Stimulated activated CD4-positive, alpha-beta T cell treated with anti-CD3 and anti-CD28 coated beads, Interleukin-12 subunit alpha, Interleukin-12 subunit beta, amount 100 ng/mL, for 4 hours (primary cell): ENCODE data around the gene HCN3.
"Not testable (repeated sequence)": the region's sequence is repeated elsewhere in the genome, so short reads cannot be mapped to it uniquely, and the experiment has no call there.

Experiments used
- DNase-seq: peaks from one replicate; pipeline ENCODE4 v3.0.0-alpha.2; 2020

The HCN3 gene

GRCh38 chr1:155318082-155318481 is 40.8 kb downstream of the HCN3 start:
- no peak for DNase-seq

DNA sequence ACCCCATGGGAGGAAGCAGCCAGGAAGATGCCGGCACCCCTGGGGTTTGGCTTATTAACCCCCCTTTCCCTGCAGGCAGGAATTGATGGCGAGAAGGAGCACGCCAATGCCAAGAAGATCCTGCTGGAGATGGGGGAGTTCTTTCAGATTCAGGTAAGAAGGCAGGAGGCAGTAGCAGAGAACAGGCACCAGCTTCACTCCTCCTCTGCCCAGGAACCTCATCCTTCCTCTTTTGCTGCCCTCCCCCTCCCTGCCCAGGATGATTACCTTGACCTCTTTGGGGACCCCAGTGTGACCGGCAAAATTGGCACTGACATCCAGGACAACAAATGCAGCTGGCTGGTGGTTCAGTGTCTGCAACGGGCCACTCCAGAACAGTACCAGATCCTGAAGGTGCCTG is 42.3 kb downstream of the HCN3 start:
- no peak for DNase-seq

- no peak for DNase-seq
These were observed 43.0 kb downstream of the HCN3 start for GRCh38 chr1:155320252-155320651.

- DNase-seq: peak; percentile 69
These were observed 43.7 kb downstream of the HCN3 start, which contains the start of gene RUSC1 for GRCh38 chr1:155320661-155321617. Gene RUSC1 (plus strand): TSS chr1:155320894. CDS start chr1:155321774, 880 bp downstream.

GRCh38 chr1:155321639-155322503 is 44.6 kb downstream of the HCN3 start:
- no peak for DNase-seq

DNA sequence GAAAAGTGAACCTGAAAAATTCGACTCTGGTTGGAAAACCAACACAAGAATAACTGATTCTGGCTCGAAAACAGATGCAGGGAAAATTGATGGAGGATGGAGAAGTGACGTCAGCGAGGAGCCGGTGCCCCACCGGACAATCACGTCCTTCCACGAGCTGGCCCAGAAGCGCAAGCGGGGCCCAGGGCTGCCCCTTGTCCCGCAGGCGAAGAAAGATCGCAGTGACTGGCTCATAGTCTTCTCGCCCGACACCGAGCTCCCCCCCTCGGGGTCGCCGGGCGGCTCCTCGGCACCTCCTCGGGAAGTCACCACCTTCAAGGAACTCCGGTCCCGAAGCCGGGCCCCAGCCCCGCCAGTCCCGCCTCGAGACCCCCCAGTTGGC is 45.3 kb downstream of the HCN3 start:
- no peak for DNase-seq

DNA sequence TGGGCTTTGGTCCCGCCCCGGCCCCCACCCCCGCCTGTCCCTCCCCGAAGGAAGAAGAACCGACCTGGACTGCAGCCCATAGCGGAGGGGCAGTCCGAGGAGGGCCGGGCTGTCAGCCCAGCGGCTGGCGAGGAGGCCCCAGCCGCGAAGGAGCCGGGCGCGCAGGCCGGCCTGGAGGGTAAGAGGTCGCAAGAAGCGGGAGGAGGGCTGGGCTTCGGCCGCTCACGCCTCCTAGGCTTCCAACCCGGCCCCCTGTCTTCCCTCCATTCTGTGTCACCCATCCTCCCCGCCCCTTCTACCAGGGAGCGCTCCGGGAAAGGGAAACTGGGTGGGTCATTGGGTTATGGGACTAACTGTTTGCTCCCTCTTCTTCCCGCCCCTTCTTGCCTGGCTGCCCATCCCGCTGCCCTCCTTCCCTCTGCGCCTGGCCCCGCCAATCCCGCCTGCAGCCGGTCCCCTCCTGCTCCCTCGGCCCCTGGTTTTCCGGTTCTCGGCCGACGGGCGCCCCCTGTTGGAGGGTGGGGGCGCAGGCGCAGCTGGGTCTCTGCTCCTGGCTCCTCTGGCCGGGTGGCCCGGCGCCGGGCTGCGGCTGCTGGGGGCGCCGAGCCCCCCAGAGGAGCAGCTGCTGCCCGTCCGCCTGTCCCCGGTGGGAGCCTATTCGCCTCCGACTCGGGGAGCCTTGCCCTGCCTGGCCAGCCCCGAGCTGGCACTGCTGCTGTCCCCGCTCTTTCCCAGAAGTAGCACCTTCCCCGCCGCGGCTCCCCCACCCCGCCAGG is 45.9 kb downstream of the HCN3 start:
- DNase-seq: peak; percentile 88

- peak; percentile 76 for DNase-seq
These were observed 46.4 kb downstream of the HCN3 start for GRCh38 chr1:155323729-155324036.

- DNase-seq: peak; percentile 88
These were observed 46.9 kb downstream of the HCN3 start for GRCh38 chr1:155324037-155324716.

- DNase-seq: no peak
These were observed 47.7 kb downstream of the HCN3 start for GRCh38 chr1:155324717-155325602.

DNA sequence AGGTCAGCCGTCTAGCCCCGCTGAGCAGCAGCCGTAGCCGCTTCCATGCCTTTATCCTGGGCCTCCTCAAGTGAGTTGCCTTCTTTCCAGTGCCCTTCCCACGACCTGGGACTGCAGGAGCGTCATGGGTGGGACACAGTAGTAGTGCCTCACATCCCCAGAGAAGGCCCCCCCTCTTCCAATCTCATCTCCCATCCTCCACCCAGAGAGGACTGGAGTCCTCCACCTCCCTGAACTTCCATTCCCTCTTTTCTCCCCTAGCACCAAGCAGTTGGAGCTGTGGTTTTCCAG is 48.3 kb downstream of the HCN3 start:
- no peak for DNase-seq

GRCh38 chr1:155326020-155326526 is 48.8 kb downstream of the HCN3 start:
- no peak for DNase-seq

GRCh38 chr1:155326631-155327037 is 49.4 kb downstream of the HCN3 start:
- DNase-seq: no peak

GRCh38 chr1:155327981-155328380 is 50.7 kb downstream of the HCN3 start:
- no peak for DNase-seq

- DNase-seq: not testable (repeated sequence)
These were observed 51.6 kb downstream of the HCN3 start for GRCh38 chr1:155328856-155329255.

- DNase-seq: no peak
These were observed 52.8 kb downstream of the HCN3 start for GRCh38 chr1:155329980-155330598.

DNA sequence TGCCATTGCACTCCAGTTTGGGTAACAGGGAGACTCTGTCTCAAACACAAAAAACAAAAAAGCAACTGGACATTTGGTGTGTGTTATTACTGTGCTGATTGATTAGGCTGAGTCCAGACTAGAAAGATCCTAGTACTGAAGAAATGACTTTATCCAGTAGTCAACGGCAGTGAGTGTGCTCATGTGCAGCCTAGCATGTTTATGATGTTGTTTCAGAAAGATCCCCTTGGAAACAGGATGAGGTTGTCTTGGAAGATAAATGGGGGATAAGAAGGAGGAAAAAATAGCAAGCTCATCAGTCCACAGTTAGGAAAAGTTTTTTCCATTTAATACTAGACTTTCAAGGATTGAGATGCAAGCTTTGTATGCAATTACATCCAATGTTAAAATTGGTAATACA is 57.7 kb downstream of the HCN3 start:
- no peak for DNase-seq
